Erythroblast (primary cell): ENCODE measurements around the gene BTBD6.

ENCODE experiments used
- GATA1 ChIP-seq: IDR thresholded peaks from 2 replicates; pipeline ENCODE4 v1.6.1; 2011; ENCODE audit warnings: low read depth, mild to moderate bottlenecking, control low read depth, low read length, moderate library complexity
- POLR2A ChIP-seq: IDR thresholded peaks from 2 replicates; pipeline ENCODE4 v1.6.1; 2011; ENCODE audit warnings: mild to moderate bottlenecking, low read length

DNA sequence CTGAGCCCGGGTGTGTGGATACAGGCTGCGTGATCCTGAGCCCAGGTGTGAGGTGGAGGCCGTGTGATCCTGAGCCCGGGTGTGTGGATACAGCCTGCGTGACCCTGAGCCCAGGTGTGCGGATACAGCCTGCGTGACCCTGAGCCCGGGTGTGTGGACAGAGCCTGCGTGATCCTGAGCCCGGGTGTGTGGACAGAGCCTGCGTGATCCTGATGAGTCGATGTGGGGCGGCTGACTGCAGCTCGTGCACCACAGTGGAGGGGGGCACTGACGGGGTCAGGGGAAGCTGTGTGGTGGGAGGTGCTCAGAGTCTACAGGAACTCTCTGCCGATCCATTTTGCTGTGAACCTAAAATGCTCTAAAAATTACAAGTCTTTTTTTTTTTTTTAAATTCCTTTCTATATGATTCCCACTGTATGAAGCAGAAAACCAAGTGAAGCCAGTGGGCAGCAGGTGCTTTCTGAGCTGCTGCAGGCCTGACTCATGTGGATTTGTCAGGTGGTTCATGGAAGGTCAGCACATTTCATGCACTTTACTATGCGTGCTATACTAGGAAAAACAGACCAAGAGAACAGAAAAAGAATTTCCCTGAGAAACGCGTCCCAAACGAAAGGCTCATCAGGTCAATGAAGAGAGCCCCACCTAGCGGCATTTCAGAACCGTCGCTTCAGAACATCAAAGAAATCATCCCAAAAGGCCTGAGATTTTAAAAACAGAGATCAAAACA lies 33.2 kb downstream of the BTBD6 start:
- TF ChIP-seq POLR2A (no peak), GATA1 (no peak)
